Stimulated activated CD4-positive, alpha-beta T cell treated with anti-CD3 and anti-CD28 coated beads, Interleukin-12 subunit alpha, Interleukin-12 subunit beta, amount 100 ng/mL, for 24 hours (primary cell): ENCODE measurements around the gene HMGA1.

ENCODE experiments used
- DNase-seq, 2 experiments: peaks; one replicate each; pipeline ENCODE4 v3.0.0-alpha.2; 2020; ENCODE audit warnings: low read depth in 2 of 2

Gene HMGA1

DNA sequence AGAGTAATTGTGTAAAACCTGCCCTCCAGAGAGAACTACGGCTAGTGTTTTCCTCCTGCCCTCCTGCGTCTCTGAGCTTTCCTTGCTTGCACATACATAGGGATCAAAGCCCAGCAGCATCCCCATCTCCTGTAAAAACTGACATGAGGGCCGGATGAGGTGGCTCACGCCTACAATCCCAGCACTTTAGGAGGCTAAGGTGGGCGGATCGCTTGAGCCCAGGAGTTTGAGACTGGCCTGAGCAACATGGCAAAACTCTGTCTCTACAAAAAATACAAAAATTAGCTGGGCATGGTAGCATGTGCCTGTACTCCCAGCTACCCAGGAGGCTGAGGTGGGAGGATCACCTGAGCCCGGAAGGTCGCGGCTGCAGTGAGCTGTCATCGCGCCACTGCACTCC, 52.5 kb downstream of the HMGA1 start:
- DNase-seq, result no peak

DNA sequence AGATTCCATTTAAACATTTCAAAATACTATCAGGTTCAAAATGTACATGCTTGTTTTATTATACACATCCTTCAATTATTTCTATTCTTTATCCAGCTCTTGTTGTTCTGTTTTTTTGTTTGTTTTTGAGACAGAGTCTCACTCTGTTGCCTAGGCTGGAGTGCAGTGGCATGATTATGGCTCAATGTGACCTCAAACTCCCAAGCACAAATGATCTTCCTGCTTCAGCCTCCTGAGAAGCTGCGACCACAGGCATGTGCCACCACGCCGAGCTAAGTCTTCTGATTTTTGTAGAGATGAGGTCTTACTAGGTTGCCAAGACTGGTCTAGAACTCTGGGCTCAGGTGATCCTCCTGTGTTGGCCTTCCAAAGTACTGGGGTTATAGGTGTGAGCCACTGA, 56.3 kb downstream of the HMGA1 start:
- DNase-seq, result no peak

DNA sequence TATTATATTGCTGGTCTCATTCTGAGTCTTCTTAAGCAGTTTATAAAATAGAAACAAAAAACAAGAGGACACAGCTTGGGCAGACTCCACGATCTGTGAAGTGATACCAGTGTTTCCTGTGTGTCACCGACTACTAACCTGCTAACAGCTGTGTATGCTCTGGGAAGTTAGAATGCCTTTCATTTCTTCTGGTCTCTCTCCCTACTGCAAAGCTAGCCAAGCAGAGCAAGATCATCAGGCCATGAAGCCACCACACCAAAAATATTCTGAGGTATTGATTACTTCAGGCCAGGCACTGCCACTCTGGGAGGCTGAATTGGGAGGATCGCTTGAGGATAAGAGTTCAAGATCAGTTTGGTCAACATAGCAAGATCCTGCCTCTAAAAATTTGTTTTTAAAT, 59.0 kb downstream of the HMGA1 start:
- no peak for DNase-seq
